GM12874 (cell line): ENCODE measurements around the gene NFKB2.

ENCODE experiments used
- CTCF ChIP-seq: IDR thresholded peaks from 2 replicates; pipeline ENCODE4 v1.5.1; 2011; ENCODE audit warnings: low read depth, mild to moderate bottlenecking, control low read depth, low read length, moderate library complexity; ENCODE audit not compliant: insufficient read depth

NFKB2 gene

GRCh38 chr10:102371295-102371694 lies 24.2 kb upstream of the NFKB2 start:
- TF ChIP-seq CTCF, result no peak

GRCh38 chr10:102375250-102375649 lies 20.3 kb upstream of the NFKB2 start:
- TF ChIP-seq CTCF, result no peak

- TF ChIP-seq CTCF, result no peak
Observed at GRCh38 chr10:102375867-102376266, 19.6 kb upstream of the NFKB2 start.

DNA sequence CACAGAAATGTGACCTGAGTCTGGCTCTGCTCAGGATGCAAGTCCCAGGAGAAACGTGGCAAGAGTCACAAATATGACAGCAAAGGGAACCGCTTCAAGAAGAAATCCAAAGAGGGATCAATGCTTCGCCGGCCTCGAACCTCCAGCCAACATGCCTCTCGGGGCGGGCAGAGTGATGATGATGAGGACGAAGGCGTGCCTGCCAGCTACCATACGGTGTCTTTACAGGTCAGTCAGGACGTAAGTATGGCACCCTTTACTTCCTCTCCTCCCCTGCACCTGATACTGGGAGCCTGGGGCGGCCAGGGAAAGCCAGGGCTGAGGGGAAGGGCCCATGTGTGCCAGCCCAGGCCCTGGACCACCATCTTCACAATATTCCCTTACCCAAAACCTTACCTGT lies 18.6 kb upstream of the NFKB2 start:
- no peak for TF ChIP-seq CTCF

DNA sequence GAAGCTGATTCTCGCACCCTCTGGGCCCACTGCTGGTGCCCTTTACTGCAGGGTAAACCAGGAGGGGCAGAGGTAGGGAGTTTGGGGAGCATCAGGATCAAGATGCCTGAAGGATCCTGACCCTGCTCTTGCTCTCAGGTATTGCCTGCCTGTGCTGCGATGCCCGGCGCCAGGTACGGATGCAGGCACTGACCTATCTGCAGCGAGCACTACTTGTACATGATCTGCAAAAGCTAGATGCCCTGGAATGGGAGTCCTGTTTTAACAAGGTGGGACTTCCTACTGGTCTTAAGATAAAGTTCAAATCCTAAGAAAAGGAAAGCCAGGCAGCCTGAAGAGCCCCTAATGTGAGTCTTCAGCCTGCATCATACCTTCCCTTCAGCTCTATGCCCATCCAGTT lies 16.1 kb upstream of the NFKB2 start:
- TF ChIP-seq CTCF, result no peak

GRCh38 chr10:102381983-102382382 lies 13.5 kb upstream of the NFKB2 start:
- TF ChIP-seq CTCF, result no peak

DNA sequence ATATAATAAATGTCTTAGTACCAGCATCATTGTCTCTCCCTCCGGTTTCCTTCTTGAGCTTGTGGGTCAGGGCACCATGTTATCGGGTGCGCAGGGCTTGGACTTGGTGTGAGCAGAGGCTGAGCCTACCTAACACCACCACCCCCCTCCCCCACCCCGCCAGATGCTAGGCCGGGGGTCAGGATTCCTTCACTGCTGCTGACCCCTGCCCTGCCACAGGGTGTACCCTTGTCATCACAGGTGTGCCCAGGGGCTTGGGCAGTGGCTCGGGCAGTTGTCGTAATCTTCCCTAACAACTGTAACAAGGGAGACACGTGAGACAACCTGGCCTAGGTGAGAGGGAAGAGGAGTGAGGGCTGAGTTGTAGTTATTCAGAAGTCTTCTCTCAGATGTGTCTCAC lies 12.6 kb upstream of the NFKB2 start:
- no peak for TF ChIP-seq CTCF

DNA sequence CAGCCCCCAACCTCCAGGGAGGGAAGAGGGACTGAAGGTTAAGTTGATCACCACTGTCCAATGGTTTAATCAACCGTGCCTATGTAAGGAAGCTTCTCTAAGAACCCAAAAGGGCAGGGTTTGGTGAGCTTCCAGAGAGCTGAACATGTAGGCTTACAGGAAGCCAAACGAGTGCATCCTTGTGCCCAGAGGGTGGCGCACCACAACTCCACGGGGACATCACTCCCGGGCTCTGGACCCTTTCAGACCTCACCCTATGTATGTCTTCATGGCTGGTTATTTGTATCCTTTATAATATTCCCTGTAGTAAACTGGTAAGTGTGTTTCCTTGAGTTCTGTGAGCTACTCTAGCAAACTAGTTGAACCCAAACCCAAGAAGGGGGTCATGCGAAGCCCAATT lies 11.5 kb upstream of the NFKB2 start:
- no peak for TF ChIP-seq CTCF
